K562 (cell line): ENCODE results near the gene SARS2. TPM values are rescaled to one million over a fixed set of nuclear protein-coding genes. Genes with fewer than 3 reads are reported as not detected.

Source experiments
- ATAC-seq: fragments of 200-7000 bp; cut with Tn5 transposase; 3 replicates; pipeline ENCODE4 v1.9.1; 2020; ENCODE audit warnings: moderate library complexity
- BruUV-seq: library from RNA; stranded (reverse); fragments of 400-500 nt; replicated peaks from 2 replicates; lab custom pipeline; 2021; lab: Mats Ljungman, UMichigan
- CTCF ChIA-PET: fragments of 300-600 bp; formaldehyde crosslinking; extraction: SDS; loops from one replicate; lab custom pipeline; 2021; ENCODE audit warnings: low intra/inter-chr PET ratio; lab: Yijun Ruan, JAX
- POLR2A ChIA-PET: fragments of 300-600, 350-650 bp; sonication (Branson Sonifier 250); formaldehyde crosslinking; extraction: SDS; loops from one replicate; lab custom pipeline; 2021; ENCODE audit warnings: antibody characterized with exemption, inconsistent platforms; lab: Yijun Ruan, JAX
- DNase-seq, 4 experiments: peaks; one replicate each; pipeline versions ENCODE4 v3.0.0 to v3.0.0-alpha.2; 2011 to 2018; ENCODE audit warnings: low spot score in 3 of 4, mixed read lengths in 3 of 4; ENCODE audit errors: extremely low read depth in 1 of 4
- FAIRE-seq: peaks from 2 replicates; lab custom pipeline; 2011; peaks lifted over from hg19 to GRCh38; lab: Jason Lieb, UNC
- H2AFZ ChIP-seq: 2 replicates; pipeline ENCODE4 v1.6.0; 2011; ENCODE audit warnings: low read depth, low read length, control low read depth, inconsistent platforms
- H3K27ac ChIP-seq: fragments of 200-600 bp; 3 replicates; pipeline ENCODE4 v1.8.0; 2011; ENCODE audit warnings: low read depth, mild to moderate bottlenecking, control low read depth, inconsistent platforms, low read length, moderate library complexity, mixed read lengths; ENCODE audit errors: extremely low read depth
- H3K27me3 ChIP-seq, 2 experiments: fragments of 300-600 bp in 1 of 2; 2 replicates in 1 of 2; 3 replicates in 1 of 2; pipeline versions ENCODE4 v1.6.0 to v1.8.0; 2011; ENCODE audit warnings: inconsistent platforms in 2 of 2, low read length in 2 of 2, mild to moderate bottlenecking in 1 of 2, mixed read lengths in 1 of 2, moderate library complexity in 1 of 2; ENCODE audit not compliant: control insufficient read depth in 2 of 2, insufficient read depth in 2 of 2
- H3K36me3 ChIP-seq: fragments of 300-600 bp; 3 replicates; pipeline ENCODE4 v1.8.0; 2011; ENCODE audit warnings: mild to moderate bottlenecking, low read length, inconsistent platforms; ENCODE audit not compliant: control insufficient read depth, insufficient read depth
- H3K4me1 ChIP-seq, 2 experiments: fragments of 200-600 bp in 1 of 2; replicated peaks in 1 of 2; 2 replicates in 1 of 2; 3 replicates in 1 of 2; pipeline versions ENCODE4 v1.5.1 to v1.8.0; 2011; ENCODE audit warnings: inconsistent platforms in 2 of 2, low read length in 2 of 2, mild to moderate bottlenecking in 1 of 2, mixed read lengths in 1 of 2, moderate library complexity in 1 of 2; ENCODE audit not compliant: control insufficient read depth in 2 of 2, insufficient read depth in 2 of 2
- H3K4me2 ChIP-seq: 2 replicates; pipeline ENCODE4 v1.6.1; 2011; ENCODE audit warnings: low read length, control low read depth, inconsistent platforms, mixed read lengths; ENCODE audit not compliant: insufficient read depth
- H3K4me3 ChIP-seq: fragments of 200-600 bp; sonication (generic), shearing (Covaris generic); 2 replicates; pipeline ENCODE4 v1.5.1; 2016; ENCODE audit warnings: control low read depth, inconsistent platforms
- H3K79me2 ChIP-seq: fragments of 200-600 bp; 3 replicates; pipeline ENCODE4 v1.8.0; 2011; ENCODE audit warnings: low read length, inconsistent platforms; ENCODE audit not compliant: control insufficient read depth, insufficient read depth
- H3K9ac ChIP-seq, 2 experiments: 2 replicates each; pipeline versions ENCODE4 v1.6.0 to v1.6.1; 2011; ENCODE audit warnings: low read depth in 2 of 2, low read length in 2 of 2, control low read depth in 1 of 2, inconsistent platforms in 1 of 2, mild to moderate bottlenecking in 1 of 2, mixed read lengths in 1 of 2; ENCODE audit not compliant: insufficient read depth in 1 of 2
- H3K9me1 ChIP-seq: one replicate; pipeline ENCODE4 v1.6.0; 2011; ENCODE audit warnings: inconsistent platforms, mild to moderate bottlenecking, low read length, moderate library complexity; ENCODE audit not compliant: control insufficient read depth, insufficient read depth
- H3K9me3 ChIP-seq: replicated peaks from 2 replicates; pipeline ENCODE4 v1.5.1; 2011; ENCODE audit warnings: low read depth, low read length, inconsistent platforms; ENCODE audit not compliant: control insufficient read depth, insufficient read depth
- H4K20me1 ChIP-seq: replicated peaks from 2 replicates; pipeline ENCODE4 v1.6.1; 2011; ENCODE audit warnings: low read length, inconsistent platforms, mixed read lengths; ENCODE audit not compliant: control insufficient read depth, insufficient read depth
- ATF1 ChIP-seq, 2 experiments: fragments of 450-650 bp in 1 of 2; IDR thresholded peaks; 2 replicates each; pipeline ENCODE4 v1.6.1; 2016; ENCODE audit warnings: missing compliant biosample characterization in 1 of 2, missing genetic modification characterization in 1 of 2
- FOXM1 ChIP-seq, 2 experiments: fragments of 450-650 bp in 1 of 2; sonication (generic) in 1 of 2; formaldehyde crosslinking in 1 of 2; IDR thresholded peaks; 2 replicates each; pipeline versions ENCODE4 v1.6.1 to v1.9.0; 2017 to 2022; ENCODE audit warnings: low read depth in 2 of 2, mild to moderate bottlenecking in 2 of 2, missing genetic modification reagents in 1 of 2, moderate library complexity in 1 of 2
- POLR2G ChIP-seq: fragments of 200-400 bp; formaldehyde crosslinking; IDR thresholded peaks from 2 replicates; pipeline ENCODE4 v1.6.1; 2017; ENCODE audit warnings: low read depth, mild to moderate bottlenecking, antibody characterized with exemption, low read length, moderate library complexity
- RBFOX2 ChIP-seq: fragments of 200-400 bp; formaldehyde crosslinking; IDR thresholded peaks from 2 replicates; pipeline ENCODE4 v1.6.1; 2017; ENCODE audit warnings: low read depth, mild to moderate bottlenecking, low read length, moderate library complexity
- STAT5A ChIP-seq: IDR thresholded peaks from 2 replicates; pipeline ENCODE4 v1.6.1; 2012; ENCODE audit warnings: low read length, inconsistent platforms, borderline replicate concordance
- ZNF384 ChIP-seq: IDR thresholded peaks from 2 replicates; pipeline ENCODE4 v1.6.1; 2012; ENCODE audit warnings: low read depth, low read length, improper control_type of control experiment
- WGBS: fragments of 100-300 bp; shearing (Covaris generic); methylation state at CpG from one replicate; pipeline ENCODE4 v1.1.6; 2016; ENCODE audit warnings: low coverage, mixed read lengths; ENCODE audit not compliant: insufficient coverage; ENCODE audit errors: missing lambda C conversion rate; 5-methylcytosine and 5-hydroxymethylcytosine counted together
- in situ Hi-C: fragments of 300-500 bp; cut with MboI; formaldehyde crosslinking; loops from 4 replicates; pipeline ENCODE4 v1.15.0; 2018; ENCODE audit warnings: inconsistent platforms, mixed read lengths
- intact Hi-C: fragments of 100-400 bp; cut with micrococcal nuclease; formaldehyde crosslinking; loops from 2 replicates; pipeline ENCODE4 v1.14.2; 2022
- polyA plus RNA-seq, 8 experiments: library from polyadenylated mRNA; depleted of rRNA in 4 of 8; stranded (reverse) in 5 of 8; unstranded in 3 of 8; fragments of >200 nt; fragmentation: Nextera tagmentation in 2 of 8; fragmentation: Illumina TruSeq in 1 of 8; extraction: Ambion mirVana in 2 of 8; extraction: Trizol in 1 of 8; gene quantifications; 2 replicates each; pipeline versions ENCODE4 v1.2.1 to v1.2.3, GENCODE V29; 2011 to 2014; ENCODE audit warnings: inconsistent platforms in 1 of 8, missing spikeins in 1 of 8
- total RNA-seq, 7 experiments: library from RNA; depleted of rRNA in 6 of 7; stranded (reverse); fragments of >200 nt in 6 of 7; fragmentation: Illumina TruSeq in 2 of 7; extraction: Trizol in 2 of 7; gene quantifications; 2 replicates each; pipeline versions ENCODE4 v1.2.1 to v1.2.3, GENCODE V29; 2011 to 2021; ENCODE audit warnings: low replicate concordance in 1 of 7
- TF ChIP-seq, protein P1 (sequence below): sonication (generic); formaldehyde crosslinking; IDR thresholded peaks from 2 replicates; pipeline ENCODE4 v1.8.0; 2022; ENCODE audit warnings: mild to moderate bottlenecking, missing genetic modification reagents
- TF ChIP-seq, protein P2 (sequence below): fragments of 250-450 bp; sonication (Bioruptor Pico); IDR thresholded peaks from 2 replicates; pipeline ENCODE4 v1.4.0; 2020; ENCODE audit warnings: mild to moderate bottlenecking, moderate library complexity, borderline replicate concordance
- TF ChIP-seq, protein P3 (sequence below), 3 experiments: IDR thresholded peaks in 2 of 3; conservative IDR thresholded peaks in 1 of 3; 2 replicates each; pipeline ENCODE4 v1.5.1; 2011 to 2012; ENCODE audit warnings: low read length in 3 of 3, mild to moderate bottlenecking in 3 of 3, control low read depth in 2 of 3, improper control_type of control experiment in 1 of 3, inconsistent platforms in 1 of 3, low read depth in 1 of 3, mixed read lengths in 1 of 3, moderate library complexity in 1 of 3; ENCODE audit not compliant: insufficient read depth in 2 of 3
- TF ChIP-seq, protein P4 (sequence below): sonication (generic); formaldehyde crosslinking; IDR thresholded peaks from 2 replicates; pipeline ENCODE4 v1.8.1; 2023; ENCODE audit warnings: mild to moderate bottlenecking, missing genetic modification reagents

SARS2 gene
- total and polyA plus RNA-seq, 9 of the 15 experiments (the other 6 are each of a cell fraction or from before 2014, with no cell fraction given), result 3.1 to 59.1 (median 31.7) TPM

DNA sequence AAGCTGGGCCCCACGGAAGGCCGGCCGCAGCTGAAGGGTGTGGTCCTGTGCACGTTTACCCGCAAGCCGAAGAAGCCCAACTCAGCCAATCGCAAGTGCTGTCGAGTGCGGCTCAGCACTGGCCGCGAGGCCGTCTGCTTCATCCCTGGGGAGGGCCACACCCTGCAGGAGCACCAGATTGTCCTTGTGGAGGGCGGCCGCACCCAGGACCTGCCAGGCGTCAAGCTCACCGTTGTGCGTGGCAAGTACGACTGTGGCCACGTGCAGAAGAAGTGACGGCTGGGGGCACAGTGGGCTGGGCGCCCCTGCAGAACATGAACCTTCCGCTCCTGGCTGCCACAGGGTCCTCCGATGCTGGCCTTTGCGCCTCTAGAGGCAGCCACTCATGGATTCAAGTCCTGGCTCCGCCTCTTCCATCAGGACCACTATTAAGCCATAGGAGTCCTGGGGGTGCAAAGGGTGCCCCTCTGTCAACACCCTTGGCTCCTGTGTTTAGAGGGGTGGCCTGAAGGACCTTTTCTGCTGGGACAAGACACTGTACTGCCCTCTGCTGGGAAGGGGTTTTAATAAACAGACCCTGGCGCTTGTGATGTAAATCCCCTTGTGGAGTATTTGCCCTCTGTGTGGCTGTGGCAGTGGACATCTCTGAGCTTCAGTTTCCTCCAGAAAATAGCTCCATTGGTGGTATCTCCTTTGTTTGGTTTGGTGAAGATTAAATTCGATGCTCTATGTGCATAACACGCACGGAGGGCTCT lies 2.0 kb upstream of the SARS2 start:
- Histone ChIP-seq H4K20me1 (no peaks in the 10 kb centered on the region; the same call in 1 of the 2 replicates), H3K9me3 (peaks cover 18% of the 10 kb centered on the region), H3K4me3 (peak overlapping the region; percentile 12; the same call in 1 of the 2 replicates), H3K4me1 (peaks cover 0 to 18% of the 10 kb centered on the region in 2 experiments; a peak in 3 of 5 replicates), H3K4me2 (no peak overlapping the region), H3K27me3 (no peaks in the 10 kb centered on the region), H3K79me2 (peaks cover 52% of the 10 kb centered on the region), H3K9me1 (no peaks in the 10 kb centered on the region), H2AFZ (no peak overlapping the region), H3K36me3 (peaks cover 32% of the 10 kb centered on the region), H3K27ac (no peak overlapping the region), H3K9ac (no peak overlapping the region)
- FAIRE-seq (no peak), DNase-seq (peak in 3 of 4 experiments; percentile 20 to 51 (median 32)), ATAC-seq (no peak)
- POLR2A ChIA-PET, result interaction anchor here (0.6 to 1.4 kb wide), 3 partner anchors 9 to 69 kb away, joined by 3 to 7 read pairs (median 3); no protein-coding TSS in a partner anchor
- CTCF ChIA-PET, result no interaction called here
- WGBS, result 94% methylated on average over 27 of the region's 29 CpGs
- intact Hi-C loops (loop anchor here (5.0 to 10.0 kb wide), 3 partner anchors 100 to 418 kb away; partner anchors contain the start of gene ECH1), in situ Hi-C loops (no loop called here)
- no TSS peak for BruUV-seq
- TF ChIP-seq RBFOX2 (peak; percentile 54), ATF1 (CRISPR knock-in tag; IDR thresholded peaks at IDR 0.05) (no peak), ATF1 (tag; IDR thresholded peaks at IDR 0.05) (no peak), STAT5A (no peak), FOXM1 (IDR thresholded peaks at IDR 0.05; ENCODE audit: low read depth) (no peak), FOXM1 (CRISPR knock-in tag; IDR thresholded peaks at IDR 0.05; ENCODE audit: low read depth) (no peak), POLR2G (peak; percentile 47), ZNF384 (no peak)
- TF ChIP-seq, protein P1, sequence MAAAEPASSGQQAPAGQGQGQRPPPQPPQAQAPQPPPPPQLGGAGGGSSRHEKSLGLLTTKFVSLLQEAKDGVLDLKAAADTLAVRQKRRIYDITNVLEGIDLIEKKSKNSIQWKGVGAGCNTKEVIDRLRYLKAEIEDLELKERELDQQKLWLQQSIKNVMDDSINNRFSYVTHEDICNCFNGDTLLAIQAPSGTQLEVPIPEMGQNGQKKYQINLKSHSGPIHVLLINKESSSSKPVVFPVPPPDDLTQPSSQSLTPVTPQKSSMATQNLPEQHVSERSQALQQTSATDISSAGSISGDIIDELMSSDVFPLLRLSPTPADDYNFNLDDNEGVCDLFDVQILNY (CRISPR knock-in tag), result no peak
- TF ChIP-seq, protein P2, sequence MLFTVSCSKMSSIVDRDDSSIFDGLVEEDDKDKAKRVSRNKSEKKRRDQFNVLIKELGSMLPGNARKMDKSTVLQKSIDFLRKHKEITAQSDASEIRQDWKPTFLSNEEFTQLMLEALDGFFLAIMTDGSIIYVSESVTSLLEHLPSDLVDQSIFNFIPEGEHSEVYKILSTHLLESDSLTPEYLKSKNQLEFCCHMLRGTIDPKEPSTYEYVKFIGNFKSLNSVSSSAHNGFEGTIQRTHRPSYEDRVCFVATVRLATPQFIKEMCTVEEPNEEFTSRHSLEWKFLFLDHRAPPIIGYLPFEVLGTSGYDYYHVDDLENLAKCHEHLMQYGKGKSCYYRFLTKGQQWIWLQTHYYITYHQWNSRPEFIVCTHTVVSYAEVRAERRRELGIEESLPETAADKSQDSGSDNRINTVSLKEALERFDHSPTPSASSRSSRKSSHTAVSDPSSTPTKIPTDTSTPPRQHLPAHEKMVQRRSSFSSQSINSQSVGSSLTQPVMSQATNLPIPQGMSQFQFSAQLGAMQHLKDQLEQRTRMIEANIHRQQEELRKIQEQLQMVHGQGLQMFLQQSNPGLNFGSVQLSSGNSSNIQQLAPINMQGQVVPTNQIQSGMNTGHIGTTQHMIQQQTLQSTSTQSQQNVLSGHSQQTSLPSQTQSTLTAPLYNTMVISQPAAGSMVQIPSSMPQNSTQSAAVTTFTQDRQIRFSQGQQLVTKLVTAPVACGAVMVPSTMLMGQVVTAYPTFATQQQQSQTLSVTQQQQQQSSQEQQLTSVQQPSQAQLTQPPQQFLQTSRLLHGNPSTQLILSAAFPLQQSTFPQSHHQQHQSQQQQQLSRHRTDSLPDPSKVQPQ (CRISPR knock-in tag), result no peak
- TF ChIP-seq, protein P3, sequence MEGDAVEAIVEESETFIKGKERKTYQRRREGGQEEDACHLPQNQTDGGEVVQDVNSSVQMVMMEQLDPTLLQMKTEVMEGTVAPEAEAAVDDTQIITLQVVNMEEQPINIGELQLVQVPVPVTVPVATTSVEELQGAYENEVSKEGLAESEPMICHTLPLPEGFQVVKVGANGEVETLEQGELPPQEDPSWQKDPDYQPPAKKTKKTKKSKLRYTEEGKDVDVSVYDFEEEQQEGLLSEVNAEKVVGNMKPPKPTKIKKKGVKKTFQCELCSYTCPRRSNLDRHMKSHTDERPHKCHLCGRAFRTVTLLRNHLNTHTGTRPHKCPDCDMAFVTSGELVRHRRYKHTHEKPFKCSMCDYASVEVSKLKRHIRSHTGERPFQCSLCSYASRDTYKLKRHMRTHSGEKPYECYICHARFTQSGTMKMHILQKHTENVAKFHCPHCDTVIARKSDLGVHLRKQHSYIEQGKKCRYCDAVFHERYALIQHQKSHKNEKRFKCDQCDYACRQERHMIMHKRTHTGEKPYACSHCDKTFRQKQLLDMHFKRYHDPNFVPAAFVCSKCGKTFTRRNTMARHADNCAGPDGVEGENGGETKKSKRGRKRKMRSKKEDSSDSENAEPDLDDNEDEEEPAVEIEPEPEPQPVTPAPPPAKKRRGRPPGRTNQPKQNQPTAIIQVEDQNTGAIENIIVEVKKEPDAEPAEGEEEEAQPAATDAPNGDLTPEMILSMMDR (IDR thresholded peaks at IDR 0.05 in 2 of 3, conservative IDR thresholded peaks at IDR 0.05 in 1 of 3; ENCODE audit: insufficient read depth in 2 of 3, low read depth in 1 of 3, low read length in 3 of 3), result peak; percentile 42 to 51 (median 47); a peak in 4 of 6 replicates
- TF ChIP-seq, protein P4, sequence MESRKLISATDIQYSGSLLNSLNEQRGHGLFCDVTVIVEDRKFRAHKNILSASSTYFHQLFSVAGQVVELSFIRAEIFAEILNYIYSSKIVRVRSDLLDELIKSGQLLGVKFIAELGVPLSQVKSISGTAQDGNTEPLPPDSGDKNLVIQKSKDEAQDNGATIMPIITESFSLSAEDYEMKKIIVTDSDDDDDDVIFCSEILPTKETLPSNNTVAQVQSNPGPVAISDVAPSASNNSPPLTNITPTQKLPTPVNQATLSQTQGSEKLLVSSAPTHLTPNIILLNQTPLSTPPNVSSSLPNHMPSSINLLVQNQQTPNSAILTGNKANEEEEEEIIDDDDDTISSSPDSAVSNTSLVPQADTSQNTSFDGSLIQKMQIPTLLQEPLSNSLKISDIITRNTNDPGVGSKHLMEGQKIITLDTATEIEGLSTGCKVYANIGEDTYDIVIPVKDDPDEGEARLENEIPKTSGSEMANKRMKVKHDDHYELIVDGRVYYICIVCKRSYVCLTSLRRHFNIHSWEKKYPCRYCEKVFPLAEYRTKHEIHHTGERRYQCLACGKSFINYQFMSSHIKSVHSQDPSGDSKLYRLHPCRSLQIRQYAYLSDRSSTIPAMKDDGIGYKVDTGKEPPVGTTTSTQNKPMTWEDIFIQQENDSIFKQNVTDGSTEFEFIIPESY (CRISPR knock-in tag), result peak; percentile 80
